ENCODE measurements around the gene UBE2L5. TPM values are rescaled to one million over a fixed set of nuclear protein-coding genes. Genes with fewer than 3 reads are reported as not detected.

Gene UBE2L5
- total and polyA plus RNA-seq, 2 of the 13 experiments (the other 11 are each of a cell fraction or from before 2014, with no cell fraction given) = 0.13 TPM; not detected in 1

DNA sequence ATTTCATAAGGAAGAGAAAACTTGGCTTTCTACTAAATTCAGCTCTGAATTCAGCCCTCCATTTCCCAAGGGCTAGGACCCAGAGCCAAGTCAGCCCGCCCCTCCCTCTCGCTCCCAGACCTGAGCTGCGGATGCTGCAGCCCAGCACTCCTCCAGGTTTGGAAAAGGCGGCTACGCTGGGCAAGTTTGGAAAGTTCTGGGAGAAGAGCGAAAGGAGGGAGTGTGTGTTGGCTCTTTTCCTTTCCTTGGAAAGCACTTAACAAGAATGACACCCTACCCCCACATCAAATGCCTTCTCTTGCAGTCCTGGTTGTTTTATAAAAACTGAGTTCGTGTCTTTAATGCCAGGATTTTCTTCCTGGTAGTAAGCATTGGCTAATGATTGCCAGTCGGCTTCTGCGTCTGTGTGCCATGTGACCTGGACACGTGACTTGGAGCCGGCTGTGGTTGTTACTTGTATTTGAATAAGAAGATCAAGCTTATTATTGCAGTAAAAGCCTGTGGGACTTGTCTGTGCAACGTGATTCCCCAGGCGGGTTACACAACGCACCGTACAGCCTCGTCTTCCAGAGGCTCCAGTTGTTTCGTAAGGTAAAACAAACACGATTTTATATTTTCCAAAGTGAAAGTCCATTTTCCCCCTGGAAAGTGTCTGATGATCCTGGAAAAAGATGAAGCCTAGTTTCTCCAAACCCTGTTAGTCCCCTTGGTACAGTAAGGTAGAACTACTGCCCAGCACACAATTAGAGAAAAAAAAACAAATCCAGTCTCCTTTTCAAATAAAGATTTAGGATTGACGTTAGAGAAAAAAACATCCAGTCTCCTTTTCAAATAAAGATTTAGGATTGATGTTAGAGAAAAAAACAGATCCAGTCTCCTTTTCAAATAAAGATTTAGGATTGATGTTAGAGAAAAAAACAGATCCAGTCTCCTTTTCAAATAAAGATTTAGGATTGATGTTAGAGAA, 26.8 kb upstream of the UBE2L5 start (continued):
- TF ChIP-seq, protein P1, sequence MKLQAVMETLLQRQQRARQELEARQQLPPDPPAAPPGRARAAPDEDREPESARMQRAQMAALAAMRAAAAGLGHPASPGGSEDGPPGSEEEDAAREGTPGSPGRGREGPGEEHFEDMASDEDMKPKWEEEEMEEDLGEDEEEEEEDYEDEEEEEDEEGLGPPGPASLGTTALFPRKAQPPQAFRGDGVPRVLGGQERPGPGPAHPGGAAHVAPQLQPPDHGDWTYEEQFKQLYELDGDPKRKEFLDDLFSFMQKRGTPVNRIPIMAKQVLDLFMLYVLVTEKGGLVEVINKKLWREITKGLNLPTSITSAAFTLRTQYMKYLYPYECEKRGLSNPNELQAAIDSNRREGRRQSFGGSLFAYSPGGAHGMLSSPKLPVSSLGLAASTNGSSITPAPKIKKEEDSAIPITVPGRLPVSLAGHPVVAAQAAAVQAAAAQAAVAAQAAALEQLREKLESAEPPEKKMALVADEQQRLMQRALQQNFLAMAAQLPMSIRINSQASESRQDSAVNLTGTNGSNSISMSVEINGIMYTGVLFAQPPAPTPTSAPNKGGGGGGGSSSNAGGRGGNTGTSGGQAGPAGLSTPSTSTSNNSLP (IDR thresholded peaks at IDR 0.05; ENCODE audit: low read depth, low read length) = peak; percentile 90
- TF ChIP-seq DPF2 (CRISPR knock-in tag; IDR thresholded peaks at IDR 0.05; ENCODE audit: borderline replicate concordance, low read depth) (peak; percentile 59; the same call in 1 of the 2 replicates), KDM6A (CRISPR knock-in tag; IDR thresholded peaks at IDR 0.05; ENCODE audit: low read depth) (peak; percentile 36; the same call in 1 of the 2 replicates), IRX3 (CRISPR knock-in tag; IDR thresholded peaks at IDR 0.05; ENCODE audit: borderline replicate concordance, low read depth) (no peak), ARNT (IDR thresholded peaks at IDR 0.05) (no peak), ZNF749 (CRISPR knock-in tag; IDR thresholded peaks at IDR 0.05; ENCODE audit: borderline replicate concordance) (no peak), SKI (IDR thresholded peaks at IDR 0.05; ENCODE audit: partially characterized antibody) (peak; percentile 67), KAT8 (CRISPR knock-in tag; IDR thresholded peaks at IDR 0.05) (peak; percentile 48; the same call in 1 of the 2 replicates), ZNF33B (CRISPR knock-in tag; IDR thresholded peaks at IDR 0.05) (0 out of 2 replicates have a peak, but pooled peaks have one; percentile 47), SAP130 (CRISPR knock-in tag; IDR thresholded peaks at IDR 0.05; ENCODE audit: low read depth) (peak; percentile 80), CEBPB (IDR thresholded peaks at IDR 0.05; ENCODE audit: borderline replicate concordance, low read depth, low read length) (peak; percentile 98), MLLT10 (CRISPR knock-in tag; IDR thresholded peaks at IDR 0.05) (no peak), ZNF225 (CRISPR knock-in tag; IDR thresholded peaks at IDR 0.05) (no peak), ATM (IDR thresholded peaks at IDR 0.05; ENCODE audit: borderline replicate concordance) (peak; percentile 68; the same call in 1 of the 2 replicates), SP2 (CRISPR knock-in tag; IDR thresholded peaks at IDR 0.05) (no peak)
- TF ChIP-seq, protein P2, sequence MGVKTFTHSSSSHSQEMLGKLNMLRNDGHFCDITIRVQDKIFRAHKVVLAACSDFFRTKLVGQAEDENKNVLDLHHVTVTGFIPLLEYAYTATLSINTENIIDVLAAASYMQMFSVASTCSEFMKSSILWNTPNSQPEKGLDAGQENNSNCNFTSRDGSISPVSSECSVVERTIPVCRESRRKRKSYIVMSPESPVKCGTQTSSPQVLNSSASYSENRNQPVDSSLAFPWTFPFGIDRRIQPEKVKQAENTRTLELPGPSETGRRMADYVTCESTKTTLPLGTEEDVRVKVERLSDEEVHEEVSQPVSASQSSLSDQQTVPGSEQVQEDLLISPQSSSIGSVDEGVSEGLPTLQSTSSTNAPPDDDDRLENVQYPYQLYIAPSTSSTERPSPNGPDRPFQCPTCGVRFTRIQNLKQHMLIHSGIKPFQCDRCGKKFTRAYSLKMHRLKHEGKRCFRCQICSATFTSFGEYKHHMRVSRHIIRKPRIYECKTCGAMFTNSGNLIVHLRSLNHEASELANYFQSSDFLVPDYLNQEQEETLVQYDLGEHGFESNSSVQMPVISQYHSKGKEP (CRISPR knock-in tag; IDR thresholded peaks at IDR 0.05) = no peak
- TF ChIP-seq, protein P3, sequence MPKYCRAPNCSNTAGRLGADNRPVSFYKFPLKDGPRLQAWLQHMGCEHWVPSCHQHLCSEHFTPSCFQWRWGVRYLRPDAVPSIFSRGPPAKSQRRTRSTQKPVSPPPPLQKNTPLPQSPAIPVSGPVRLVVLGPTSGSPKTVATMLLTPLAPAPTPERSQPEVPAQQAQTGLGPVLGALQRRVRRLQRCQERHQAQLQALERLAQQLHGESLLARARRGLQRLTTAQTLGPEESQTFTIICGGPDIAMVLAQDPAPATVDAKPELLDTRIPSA (CRISPR knock-in tag; IDR thresholded peaks at IDR 0.05; ENCODE audit: borderline replicate concordance) = no peak
- TF ChIP-seq, protein P4, sequence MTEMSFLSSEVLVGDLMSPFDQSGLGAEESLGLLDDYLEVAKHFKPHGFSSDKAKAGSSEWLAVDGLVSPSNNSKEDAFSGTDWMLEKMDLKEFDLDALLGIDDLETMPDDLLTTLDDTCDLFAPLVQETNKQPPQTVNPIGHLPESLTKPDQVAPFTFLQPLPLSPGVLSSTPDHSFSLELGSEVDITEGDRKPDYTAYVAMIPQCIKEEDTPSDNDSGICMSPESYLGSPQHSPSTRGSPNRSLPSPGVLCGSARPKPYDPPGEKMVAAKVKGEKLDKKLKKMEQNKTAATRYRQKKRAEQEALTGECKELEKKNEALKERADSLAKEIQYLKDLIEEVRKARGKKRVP (CRISPR knock-in tag; IDR thresholded peaks at IDR 0.05) = peak in 1 of 2 experiments; percentile 47; a peak in 2 of 4 replicates
- TF ChIP-seq, protein P5, sequence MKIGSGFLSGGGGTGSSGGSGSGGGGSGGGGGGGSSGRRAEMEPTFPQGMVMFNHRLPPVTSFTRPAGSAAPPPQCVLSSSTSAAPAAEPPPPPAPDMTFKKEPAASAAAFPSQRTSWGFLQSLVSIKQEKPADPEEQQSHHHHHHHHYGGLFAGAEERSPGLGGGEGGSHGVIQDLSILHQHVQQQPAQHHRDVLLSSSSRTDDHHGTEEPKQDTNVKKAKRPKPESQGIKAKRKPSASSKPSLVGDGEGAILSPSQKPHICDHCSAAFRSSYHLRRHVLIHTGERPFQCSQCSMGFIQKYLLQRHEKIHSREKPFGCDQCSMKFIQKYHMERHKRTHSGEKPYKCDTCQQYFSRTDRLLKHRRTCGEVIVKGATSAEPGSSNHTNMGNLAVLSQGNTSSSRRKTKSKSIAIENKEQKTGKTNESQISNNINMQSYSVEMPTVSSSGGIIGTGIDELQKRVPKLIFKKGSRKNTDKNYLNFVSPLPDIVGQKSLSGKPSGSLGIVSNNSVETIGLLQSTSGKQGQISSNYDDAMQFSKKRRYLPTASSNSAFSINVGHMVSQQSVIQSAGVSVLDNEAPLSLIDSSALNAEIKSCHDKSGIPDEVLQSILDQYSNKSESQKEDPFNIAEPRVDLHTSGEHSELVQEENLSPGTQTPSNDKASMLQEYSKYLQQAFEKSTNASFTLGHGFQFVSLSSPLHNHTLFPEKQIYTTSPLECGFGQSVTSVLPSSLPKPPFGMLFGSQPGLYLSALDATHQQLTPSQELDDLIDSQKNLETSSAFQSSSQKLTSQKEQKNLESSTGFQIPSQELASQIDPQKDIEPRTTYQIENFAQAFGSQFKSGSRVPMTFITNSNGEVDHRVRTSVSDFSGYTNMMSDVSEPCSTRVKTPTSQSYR (CRISPR knock-in tag; IDR thresholded peaks at IDR 0.05; ENCODE audit: borderline replicate concordance) = peak; percentile 30; the same call in 1 of the 2 replicates

All from HepG2 (cell line).